NCI-H345 treated with DMSO at 0.1 percent for 48 hours (cell line): ENCODE measurements around the gene STEAP2.
A peak's percentile ranks its signal among the peaks of the same experiment; 100 is the strongest.
"Not testable (repeated sequence)": the region's sequence is repeated elsewhere in the genome, so short reads cannot be mapped to it uniquely, and the experiment has no call there.

ENCODE experiments used
- DNase-seq: peaks from one replicate; lab custom pipeline; 2025; ENCODE audit not compliant: unreplicated experiment; lab: John Stamatoyannopoulos, UW

Gene STEAP2

DNA sequence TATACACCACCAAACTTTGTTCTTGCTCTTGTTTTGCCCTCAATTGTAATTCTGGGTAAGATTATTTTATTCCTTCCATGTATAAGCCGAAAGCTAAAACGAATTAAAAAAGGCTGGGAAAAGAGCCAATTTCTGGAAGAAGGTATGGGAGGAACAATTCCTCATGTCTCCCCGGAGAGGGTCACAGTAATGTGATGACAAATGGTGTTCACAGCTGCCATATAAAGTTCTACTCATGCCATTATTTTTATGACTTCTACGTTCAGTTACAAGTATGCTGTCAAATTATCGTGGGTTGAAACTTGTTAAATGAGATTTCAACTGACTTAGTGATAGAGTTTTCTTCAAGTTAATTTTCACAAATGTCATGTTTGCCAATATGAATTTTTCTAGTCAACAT is 20.9 kb downstream of the STEAP2 start:
- no peak for DNase-seq

DNA sequence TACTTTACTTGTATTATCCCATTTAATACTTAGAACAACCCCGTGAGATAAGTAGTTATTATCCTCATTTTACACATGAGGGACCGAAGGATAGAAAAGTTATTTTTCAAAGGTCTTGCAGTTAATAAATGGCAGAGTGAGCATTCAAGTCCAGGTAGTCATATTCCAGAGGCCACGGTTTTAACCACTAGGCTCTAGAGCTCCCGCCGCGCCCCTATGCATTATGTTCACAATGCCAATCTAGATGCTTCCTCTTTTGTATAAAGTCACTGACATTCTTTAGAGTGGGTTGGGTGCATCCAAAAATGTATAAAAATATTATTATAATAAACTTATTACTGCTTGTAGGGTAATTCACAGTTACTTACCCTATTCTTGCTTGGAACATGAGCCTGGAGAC is 22.0 kb downstream of the STEAP2 start:
- DNase-seq, result no peak

GRCh38 chr7:90236721-90237289 is 25.3 kb downstream of the STEAP2 start:
- no peak for DNase-seq

DNA sequence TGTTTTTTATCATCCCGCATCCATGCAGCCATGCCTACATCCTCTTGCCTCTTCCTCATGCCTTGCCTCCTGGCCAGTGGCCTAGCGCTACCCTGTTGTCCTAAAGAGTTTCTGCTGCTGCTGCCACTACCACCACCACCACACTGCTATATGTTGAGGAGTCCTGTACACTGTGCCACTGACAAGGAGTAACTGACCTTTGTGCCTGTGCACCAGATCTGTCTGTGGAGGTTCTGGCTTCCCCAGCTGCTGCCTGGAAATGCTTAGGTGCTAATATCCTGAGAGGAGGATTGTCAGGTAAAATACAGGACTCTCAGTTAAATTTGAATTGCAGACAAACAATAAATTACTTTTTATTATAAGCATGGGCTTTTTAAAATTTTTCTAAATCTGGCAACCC is 26.5 kb downstream of the STEAP2 start:
- no peak for DNase-seq

DNA sequence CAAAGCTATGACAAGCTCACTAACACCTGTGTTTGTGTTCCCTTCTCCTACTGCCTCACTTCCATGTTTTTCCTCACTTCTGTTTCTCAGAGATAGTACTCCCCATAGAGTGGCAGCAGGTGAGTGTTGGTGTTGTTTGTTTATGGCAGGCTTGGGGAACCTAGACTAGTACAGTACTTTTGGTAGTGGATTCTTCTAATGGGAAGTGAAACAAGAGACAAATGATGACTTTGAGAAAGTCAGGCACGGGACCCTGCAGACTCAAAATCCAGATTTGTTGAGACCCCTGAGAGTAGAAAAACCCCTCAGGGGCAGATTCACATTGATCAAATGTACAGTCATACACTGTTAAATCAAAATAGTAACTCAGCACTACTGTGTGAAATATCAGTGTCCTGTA is 27.0 kb downstream of the STEAP2 start:
- DNase-seq, result no peak

- no peak for DNase-seq
Observed at GRCh38 chr7:90239050-90239449, 27.5 kb downstream of the STEAP2 start.

GRCh38 chr7:90239625-90240228 is 28.2 kb downstream of the STEAP2 start:
- DNase-seq, result no peak

DNA sequence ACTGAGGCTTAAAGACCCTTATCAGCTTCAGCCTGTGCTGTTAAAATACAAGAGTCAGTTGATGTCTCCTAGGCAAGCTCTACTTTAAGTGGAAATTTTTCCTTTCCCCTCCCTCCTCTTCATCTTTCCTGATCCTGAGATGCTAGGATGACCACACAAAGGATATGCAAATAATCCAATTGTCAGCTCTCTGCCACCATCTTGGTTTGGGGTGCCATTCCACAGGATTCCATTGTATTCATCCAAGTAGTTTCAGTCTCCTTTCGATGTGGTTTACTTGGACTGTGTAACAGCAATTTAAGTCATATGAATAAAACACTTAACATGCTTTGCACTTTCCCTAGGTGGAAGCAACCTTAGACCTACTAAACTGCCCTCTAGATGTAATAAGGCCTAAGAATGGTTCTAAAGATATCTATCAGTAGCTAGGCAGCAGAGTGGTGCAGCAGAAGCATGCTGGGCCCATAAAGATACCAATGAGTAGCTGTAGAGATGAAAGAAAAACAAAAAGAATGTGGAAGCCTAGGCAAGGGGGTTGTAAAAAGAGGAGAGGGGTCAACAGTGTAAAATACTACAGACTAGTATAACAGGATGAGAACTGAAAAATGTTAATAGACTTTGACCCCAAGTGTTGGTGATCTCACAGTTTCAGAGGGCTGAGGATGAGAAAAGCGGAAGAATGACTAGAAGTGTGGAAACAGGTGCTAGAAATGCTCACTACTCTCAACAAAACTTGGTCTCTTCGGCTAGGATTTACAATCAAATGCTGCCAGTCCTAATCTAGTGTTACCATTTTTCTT is 31.0 kb downstream of the STEAP2 start:
- no peak for DNase-seq

- no peak for DNase-seq
Observed at GRCh38 chr7:90243556-90243955, 32.0 kb downstream of the STEAP2 start.

DNA sequence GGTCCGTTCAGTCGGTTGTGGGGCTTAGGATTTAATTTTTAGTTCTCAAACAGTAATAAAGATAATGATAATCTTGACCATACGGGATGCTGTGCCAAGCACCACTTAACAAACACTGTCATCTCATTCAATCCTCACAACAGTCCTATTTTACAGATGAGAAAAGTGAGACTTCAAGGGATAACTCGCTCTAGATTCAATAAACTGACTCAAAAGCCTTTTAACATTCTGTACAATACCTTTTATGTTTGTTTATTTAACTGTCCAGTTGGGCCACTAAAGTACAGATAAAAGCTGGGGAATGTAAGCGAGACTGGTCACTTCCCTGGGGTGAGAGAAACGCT is 33.0 kb downstream of the STEAP2 start:
- no peak for DNase-seq

DNA sequence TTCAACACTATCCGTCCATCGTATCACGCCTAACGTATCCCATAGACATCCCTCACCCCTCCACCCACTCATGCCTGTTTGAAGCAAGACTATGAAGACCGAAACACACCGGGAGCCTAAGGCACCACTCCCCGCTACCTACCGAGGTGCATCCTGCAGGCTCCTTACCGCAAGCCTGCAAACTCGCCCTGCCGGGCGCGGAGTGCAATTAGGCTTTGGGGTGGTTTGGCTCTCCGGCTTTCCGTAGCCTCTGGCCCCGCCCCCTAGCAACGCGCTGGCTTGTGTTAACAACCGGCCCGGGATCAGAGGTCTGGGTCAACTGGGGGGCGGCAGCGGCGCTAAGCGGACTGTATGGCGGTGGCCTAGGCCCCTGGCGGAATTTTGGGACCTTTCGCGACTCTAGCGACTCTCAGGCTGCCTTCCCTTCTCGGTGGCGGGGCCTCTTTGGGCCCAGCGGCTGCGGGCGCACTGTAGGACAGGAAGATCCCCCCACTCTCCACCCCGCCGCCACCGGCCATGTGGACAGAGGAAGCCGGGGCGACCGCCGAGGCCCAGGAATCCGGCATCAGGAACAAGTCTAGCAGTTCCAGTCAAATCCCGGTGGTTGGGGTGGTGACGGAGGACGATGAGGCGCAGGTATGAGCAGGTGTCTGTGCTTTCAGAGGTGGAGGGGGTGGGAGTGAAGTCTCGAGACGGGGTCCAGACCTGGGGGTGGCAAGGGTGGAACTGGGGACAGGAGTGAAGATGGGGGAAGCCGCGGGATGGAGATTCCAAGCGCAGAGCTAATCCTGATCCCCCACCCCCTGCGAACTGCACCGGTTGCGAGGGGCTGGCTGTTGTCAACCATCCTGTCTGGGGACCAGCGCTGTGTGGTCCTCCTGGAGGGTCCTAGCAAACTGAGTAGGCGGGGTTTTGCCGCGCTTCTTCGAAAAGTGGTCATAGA is 33.6 kb downstream of the STEAP2 start, which contains the start of gene CFAP69:
TSS of gene CFAP69 (plus strand) at position 266 of the 943 bp plus-strand sequence. CDS start at position 517, 251 bp downstream.
- DNase-seq, result peak; percentile 82

GRCh38 chr7:90246171-90246570 is 34.6 kb downstream of the STEAP2 start:
- DNase-seq, result no peak

DNA sequence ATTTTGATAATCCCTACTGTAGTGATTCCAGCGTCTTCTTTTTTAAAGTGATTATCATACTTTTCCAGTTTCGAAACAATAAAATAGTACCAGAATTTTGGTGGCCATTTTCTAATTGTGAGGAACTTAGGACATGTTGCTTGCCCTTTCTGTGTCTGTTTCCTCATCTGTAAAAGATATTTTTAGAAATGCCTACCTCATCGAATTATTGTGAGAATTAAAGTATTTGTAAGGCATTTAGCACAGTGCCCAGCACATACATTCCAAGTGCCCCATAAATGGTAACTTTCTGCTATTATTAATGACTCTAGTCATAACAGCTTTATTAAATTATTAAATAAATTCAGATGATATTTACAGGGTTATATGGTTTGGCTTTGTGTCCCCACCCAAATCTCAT is 37.2 kb downstream of the STEAP2 start:
- no peak for DNase-seq

DNA sequence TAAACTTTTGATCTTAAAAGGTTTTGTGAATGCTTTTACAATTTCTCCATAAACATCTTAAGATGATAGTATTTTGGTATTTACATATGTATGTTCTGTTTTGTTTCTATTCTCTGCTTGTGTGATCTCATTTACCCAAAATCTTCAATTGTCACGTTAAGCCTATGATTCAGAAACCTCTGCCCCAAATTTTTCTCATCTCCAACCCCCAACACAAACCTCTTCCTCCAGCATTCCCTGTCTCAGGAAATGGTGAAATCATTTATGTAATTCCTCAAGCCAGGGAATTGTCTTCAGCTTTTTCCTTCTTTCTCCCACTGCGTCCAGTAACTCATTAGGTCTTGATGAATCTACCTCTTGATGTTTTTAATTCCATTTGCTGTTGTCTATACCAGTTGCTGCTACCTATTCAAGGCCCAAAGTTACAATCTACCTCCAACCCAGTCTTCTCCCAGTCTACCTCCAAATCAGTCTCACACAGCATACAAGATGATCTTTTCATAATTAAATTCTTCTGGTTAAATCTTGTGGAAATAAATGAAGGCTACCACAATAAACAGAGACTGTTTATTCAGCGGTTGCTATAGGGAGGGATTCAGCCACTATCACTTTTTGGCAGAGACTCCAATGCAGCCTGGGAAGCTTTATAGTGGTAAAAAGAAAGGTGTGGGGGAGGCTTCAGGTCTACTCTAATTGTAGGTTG is 39.2 kb downstream of the STEAP2 start:
- no peak for DNase-seq

- DNase-seq, result no peak
Observed at GRCh38 chr7:90251304-90251635, 39.7 kb downstream of the STEAP2 start.

- DNase-seq, result not testable (repeated sequence)
Observed at GRCh38 chr7:90256011-90256410, 44.5 kb downstream of the STEAP2 start.

DNA sequence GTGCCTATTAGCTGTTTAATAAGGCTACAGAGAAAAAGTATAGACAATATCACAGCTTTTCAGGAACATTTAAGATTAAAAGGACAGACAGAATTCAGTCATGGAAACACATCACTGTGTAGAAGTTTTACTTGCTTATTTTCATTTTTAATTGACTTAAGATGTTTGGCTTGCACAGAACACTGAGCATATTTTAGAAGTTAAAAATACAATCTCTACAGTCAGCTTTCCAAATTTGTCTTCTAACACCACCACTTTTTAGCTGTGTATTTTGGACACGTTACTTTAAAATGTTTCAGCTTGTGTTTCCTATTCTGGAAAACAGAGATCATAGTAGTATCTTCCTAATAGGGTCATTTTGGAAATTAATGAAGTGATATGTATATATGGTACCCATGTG is 45.2 kb downstream of the STEAP2 start:
- no peak for DNase-seq

GRCh38 chr7:90261441-90261840 is 49.9 kb downstream of the STEAP2 start:
- DNase-seq, result no peak

DNA sequence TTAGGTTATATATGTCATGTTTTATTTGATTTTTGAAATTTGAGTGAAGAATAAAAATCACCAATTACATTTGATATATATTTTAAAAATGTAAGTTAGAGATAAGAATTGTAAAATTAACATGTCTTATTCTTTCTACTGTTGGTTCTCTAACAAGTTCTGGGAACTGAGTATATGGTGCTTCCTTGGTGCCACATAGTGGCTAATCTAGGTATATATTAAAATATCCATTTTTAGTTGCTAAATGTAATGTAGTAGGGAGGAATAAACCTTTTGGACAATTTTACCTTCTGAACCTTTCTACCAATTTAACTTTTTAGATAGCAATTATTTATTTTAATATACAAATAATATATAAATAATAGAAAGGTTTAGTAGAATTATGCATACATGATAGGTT is 50.9 kb downstream of the STEAP2 start:
- peak; percentile 18 for DNase-seq

DNA sequence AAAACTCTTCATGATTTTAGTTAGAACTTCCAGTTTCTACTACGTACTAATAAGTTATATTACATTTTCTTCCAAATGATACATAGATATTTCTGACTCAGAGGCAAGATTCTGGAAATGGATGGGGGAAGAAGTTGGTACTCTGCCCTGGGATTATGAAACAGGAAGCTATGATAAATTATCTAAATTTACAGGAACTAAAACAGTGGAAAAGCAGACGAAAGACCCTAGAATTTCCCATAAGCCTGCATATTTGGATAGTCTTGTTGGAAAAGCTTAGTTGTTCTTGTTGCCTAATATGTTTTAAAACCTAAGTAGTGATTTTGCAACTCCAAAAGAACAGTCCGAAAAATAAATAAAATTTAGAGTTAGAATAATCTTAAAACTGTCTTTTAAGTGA is 55.3 kb downstream of the STEAP2 start:
- DNase-seq, result no peak
